Measurements from ENCODE around the gene RMC1.
"Not testable (repeated sequence)": the region's sequence is repeated elsewhere in the genome, so short reads cannot be mapped to it uniquely, and the experiment has no call there.

The RMC1 gene

GRCh38 chr18:23531912-23532311 lies 28.6 kb downstream of the RMC1 start:
- DNase-seq (ENCODE audit: low read depth in 2 of 2), result no peak

- no peak for DNase-seq (ENCODE audit: low read depth in 2 of 2)
Observed at GRCh38 chr18:23532848-23533247, 29.5 kb downstream of the RMC1 start.

- DNase-seq (ENCODE audit: low read depth in 2 of 2), result no peak
Observed at GRCh38 chr18:23534276-23534675, 31.0 kb downstream of the RMC1 start.

- DNase-seq (ENCODE audit: low read depth in 2 of 2), result no peak
Observed at GRCh38 chr18:23536204-23536603, 32.9 kb downstream of the RMC1 start.

- DNase-seq (ENCODE audit: low read depth in 2 of 2), result no peak
Observed at GRCh38 chr18:23537274-23537673, 34.0 kb downstream of the RMC1 start.

GRCh38 chr18:23538001-23538400 lies 34.7 kb downstream of the RMC1 start:
- DNase-seq (ENCODE audit: low read depth in 2 of 2), result no peak

GRCh38 chr18:23538870-23539269 lies 35.6 kb downstream of the RMC1 start:
- DNase-seq (ENCODE audit: low read depth in 2 of 2), result no peak

GRCh38 chr18:23539296-23539695 lies 36.0 kb downstream of the RMC1 start:
- DNase-seq (ENCODE audit: low read depth in 2 of 2), result no peak

- no peak for DNase-seq (ENCODE audit: low read depth in 2 of 2)
Observed at GRCh38 chr18:23539911-23540525, 36.7 kb downstream of the RMC1 start.

- DNase-seq (ENCODE audit: low read depth in 2 of 2), result no peak
Observed at GRCh38 chr18:23540867-23541266, 37.6 kb downstream of the RMC1 start.

GRCh38 chr18:23541349-23542093 lies 38.2 kb downstream of the RMC1 start:
- no peak for DNase-seq (ENCODE audit: low read depth in 2 of 2)

GRCh38 chr18:23542461-23542860 lies 39.1 kb downstream of the RMC1 start:
- DNase-seq (ENCODE audit: low read depth in 2 of 2), result no peak

GRCh38 chr18:23545247-23545789 lies 42.0 kb downstream of the RMC1 start:
- DNase-seq (ENCODE audit: low read depth in 2 of 2), result no peak

GRCh38 chr18:23547306-23547705 lies 44.0 kb downstream of the RMC1 start:
- no peak for DNase-seq (ENCODE audit: low read depth in 2 of 2)

GRCh38 chr18:23547846-23548245 lies 44.5 kb downstream of the RMC1 start:
- no peak for DNase-seq (ENCODE audit: low read depth in 2 of 2)

GRCh38 chr18:23548275-23548674 lies 45.0 kb downstream of the RMC1 start:
- no peak for DNase-seq (ENCODE audit: low read depth in 2 of 2)

- no peak for DNase-seq (ENCODE audit: low read depth in 2 of 2)
Observed at GRCh38 chr18:23548719-23549118, 45.4 kb downstream of the RMC1 start.

GRCh38 chr18:23550898-23551297 lies 47.6 kb downstream of the RMC1 start:
- no peak for DNase-seq (ENCODE audit: low read depth in 2 of 2)

- DNase-seq (ENCODE audit: low read depth in 2 of 2), result no peak
Observed at GRCh38 chr18:23551978-23552377, 48.7 kb downstream of the RMC1 start.

- no peak for DNase-seq (ENCODE audit: low read depth in 2 of 2)
Observed at GRCh38 chr18:23552505-23552904, 49.2 kb downstream of the RMC1 start.

GRCh38 chr18:23553887-23554286 lies 50.6 kb downstream of the RMC1 start:
- DNase-seq (ENCODE audit: low read depth in 2 of 2), result no peak

GRCh38 chr18:23556145-23556780 lies 53.0 kb downstream of the RMC1 start:
- no peak for DNase-seq (ENCODE audit: low read depth in 2 of 2)

- DNase-seq (ENCODE audit: low read depth in 2 of 2), result not testable (repeated sequence)
Observed at GRCh38 chr18:23557511-23557910, 54.2 kb downstream of the RMC1 start.

All from stimulated activated CD4-positive, alpha-beta T cell treated with anti-CD3 and anti-CD28 coated beads, Interleukin-15, amount 100 ng/mL, for 48 hours (primary cell).